ENCODE data around the gene MRNIP. TPM values are rescaled to one million over a fixed set of nuclear protein-coding genes. Genes with fewer than 3 reads are reported as not detected.

MRNIP gene
- total and polyA plus RNA-seq, 2 of the 4 experiments (the other 2 are of a cell fraction) = 6.6 to 24.7 TPM

GRCh38 chr5:179833056-179833708 is 25.4 kb downstream of the MRNIP start:
- WGBS, 2 experiments (ENCODE audit: extremely low coverage in 2 of 2, insufficient read length in 1 of 2) = 100% methylated on average over 2 of the region's 23 CpGs; no CpG with 5 or more reads in 1 of the 2 experiments
- Histone ChIP-seq H4K91ac (ENCODE audit: insufficient read depth, low read depth, low read length) (no peak overlapping the region), H2BK15ac (ENCODE audit: low read depth, low read length) (no peak overlapping the region), H2BK5ac (ENCODE audit: low read depth, low read length, poor library complexity, severe bottlenecking) (no peak overlapping the region), H3K14ac (replicated peaks; ENCODE audit: low read depth, low read length) (no peak overlapping the region), H3K9me1 (ENCODE audit: insufficient read depth, low read length) (peaks cover 5% of the 10 kb centered on the region), H3K27ac (ENCODE audit: insufficient read depth, low read length) (no peak overlapping the region), H3K27me3 (ENCODE audit: control insufficient read depth, insufficient read depth, low read length) (no peaks in the 10 kb centered on the region), H3K23ac (ENCODE audit: low read depth, low read length) (no peak overlapping the region), H2AK5ac (ENCODE audit: low read depth, low read length) (no peak overlapping the region), H3K4me2 (ENCODE audit: low read depth, low read length) (no peak overlapping the region), H3K9me3 (ENCODE audit: control insufficient read depth, insufficient read depth, low read length) (no peaks in the 10 kb centered on the region), H3K79me1 (ENCODE audit: low read depth in 1 of 2, low read length in 2 of 2) (peaks cover 23 to 62% of the 10 kb centered on the region in 2 experiments), H3K56ac (ENCODE audit: extremely low read depth, insufficient read depth, low read length) (no peak overlapping the region), H2AK9ac (replicated peaks; ENCODE audit: low read depth, low read length, poor library complexity) (no peak overlapping the region), H3K4me1 (ENCODE audit: control insufficient read depth, insufficient read depth, low read length) (no peaks in the 10 kb centered on the region), H3K4me3 (ENCODE audit: insufficient read depth, low read depth, low read length) (no peak overlapping the region), H3K36me3 (ENCODE audit: control insufficient read depth, insufficient read depth, low read length) (peaks cover 76% of the 10 kb centered on the region), H4K20me1 (ENCODE audit: insufficient read depth, low read length) (peaks cover 79% of the 10 kb centered on the region), H4K5ac (ENCODE audit: low read depth, low read length) (no peak overlapping the region), H2BK20ac (ENCODE audit: low read depth, low read length) (no peak overlapping the region), H3K18ac (ENCODE audit: low read depth, low read length) (no peak overlapping the region), H3K4ac (ENCODE audit: low read depth, low read length) (no peak overlapping the region), H3K9ac (ENCODE audit: low read depth, low read length) (no peak overlapping the region), H4K8ac (ENCODE audit: low read depth in 2 of 2, low read length in 2 of 2) (no peak overlapping the region), H2BK120ac (ENCODE audit: low read depth, low read length) (no peak overlapping the region), H2AFZ (replicated peaks; ENCODE audit: low read length, poor library complexity) (no peak overlapping the region)
- CTCF ChIA-PET = no interaction called here
- BruUV-seq (replicated peaks) = no TSS peak
- in situ Hi-C loops (cut with MboI; ENCODE audit: low sequenced_read_pairs) (no loop called here), dilution Hi-C loops (cut with HindIII; ENCODE audit: low sequenced_read_pairs, unreplicated experiment) (no loop called here), intact Hi-C loops (cut with micrococcal nuclease) (no loop called here)
- TF ChIP-seq MAZ (IDR thresholded peaks at IDR 0.05; ENCODE audit: borderline replicate concordance, low read depth, low read length) = no peak
- TF ChIP-seq POLR2A (IDR thresholded peaks at IDR 0.05; ENCODE audit: low read depth, low read length) = no peak
- no peak for TF ChIP-seq RFX5 (IDR thresholded peaks at IDR 0.05; ENCODE audit: low read depth, low read length)
- TF ChIP-seq NFE2L2 (IDR thresholded peaks at IDR 0.05; ENCODE audit: low read depth, low read length) = no peak
- TF ChIP-seq RCOR1 (IDR thresholded peaks at IDR 0.05; ENCODE audit: insufficient replicate concordance, low read length) = no peak
- no peak for TF ChIP-seq SMC3 (IDR thresholded peaks at IDR 0.05; ENCODE audit: low read depth, low read length)
- TF ChIP-seq CEBPB (IDR thresholded peaks at IDR 0.05; ENCODE audit: low read depth, low read length) = no peak
- no peak for TF ChIP-seq RAD21 (IDR thresholded peaks at IDR 0.05; ENCODE audit: low read length)
- TF ChIP-seq FOS (IDR thresholded peaks at IDR 0.05; ENCODE audit: low read depth, low read length) = no peak
- no peak for TF ChIP-seq MXI1 (IDR thresholded peaks at IDR 0.05; ENCODE audit: borderline replicate concordance, low read depth, low read length)
- DNase-seq (no peak), ATAC-seq (ENCODE audit: low read depth) (no peak)
- POLR2A ChIA-PET (ENCODE audit: unreplicated experiment) = no interaction called here

Data from IMR-90 (cell line).